H1 (cell line): ENCODE results near the gene PRMT5. TPM values are rescaled to one million over a fixed set of nuclear protein-coding genes. Genes with fewer than 3 reads are reported as not detected.

Experiments
- ASH2L ChIP-seq: fragments of 200-600, 300-600 bp; sonication (generic); IDR thresholded peaks from one replicate; pipeline ENCODE4 v1.7.1; 2017; ENCODE audit warnings: low read length
- ATF3 ChIP-seq: IDR thresholded peaks from 2 replicates; pipeline ENCODE4 v1.6.1; 2011; ENCODE audit warnings: low read depth, mild to moderate bottlenecking, low read length; ENCODE audit not compliant: insufficient read depth
- CEBPB ChIP-seq: IDR thresholded peaks from 2 replicates; pipeline ENCODE4 v1.6.1; 2012; ENCODE audit warnings: low read depth, low read length
- CREB1 ChIP-seq: IDR thresholded peaks from 2 replicates; pipeline ENCODE4 v1.6.1; 2012; ENCODE audit warnings: inconsistent platforms
- CTCF ChIP-seq, 3 experiments: IDR thresholded peaks; 1 replicate in 2 of 3; 2 replicates in 1 of 3; pipeline versions ENCODE4 v1.5.1 to v1.6.1; 2011; ENCODE audit warnings: low read length in 3 of 3, mild to moderate bottlenecking in 3 of 3, inconsistent platforms in 2 of 3, low read depth in 1 of 3, moderate library complexity in 1 of 3; ENCODE audit not compliant: insufficient read depth in 1 of 3; ENCODE audit errors: control extremely low read depth in 1 of 3
- EGR1 ChIP-seq: IDR thresholded peaks from 2 replicates; pipeline ENCODE4 v1.6.1; 2011; ENCODE audit warnings: low read depth, low read length, borderline replicate concordance
- EZH2 ChIP-seq: fragments of 200-600 bp; sonication (generic); IDR thresholded peaks from 2 replicates; pipeline ENCODE4 v1.7.1; 2012; ENCODE audit warnings: low read depth, mild to moderate bottlenecking, moderate library complexity, low read length, inconsistent platforms; ENCODE audit not compliant: severe bottlenecking
- GTF2F1 ChIP-seq: IDR thresholded peaks from 2 replicates; pipeline ENCODE4 v1.6.1; 2012; ENCODE audit warnings: low read depth, low read length, improper control_type of control experiment, borderline replicate concordance
- KDM1A ChIP-seq: fragments of 200-600, 300-600 bp; sonication (generic); IDR thresholded peaks from 2 replicates; pipeline ENCODE4 v1.7.1; 2016; ENCODE audit warnings: mild to moderate bottlenecking, low read length, borderline replicate concordance
- MAX ChIP-seq: IDR thresholded peaks from 2 replicates; pipeline ENCODE4 v1.6.1; 2012; ENCODE audit warnings: inconsistent platforms
- NANOG ChIP-seq: IDR thresholded peaks from 2 replicates; pipeline ENCODE4 v1.6.1; 2011; ENCODE audit warnings: low read length, low read depth, mild to moderate bottlenecking, inconsistent platforms; ENCODE audit not compliant: insufficient read depth, poor library complexity, severe bottlenecking
- POLR2AphosphoS5 ChIP-seq: IDR thresholded peaks from 2 replicates; pipeline ENCODE4 v1.6.1; 2011; ENCODE audit warnings: low read depth, low read length
- RBBP5 ChIP-seq: IDR thresholded peaks from 2 replicates; pipeline ENCODE4 v1.7.1; 2012; ENCODE audit warnings: low read depth, mild to moderate bottlenecking, inconsistent platforms, low read length, moderate library complexity, borderline replicate concordance
- RNF2 ChIP-seq: fragments of 200-900, 300-1000 bp; sonication (generic); IDR thresholded peaks from 2 replicates; pipeline ENCODE4 v1.7.1; 2016; ENCODE audit warnings: borderline replicate concordance, low read depth, mild to moderate bottlenecking, antibody characterized with exemption, low read length; ENCODE audit not compliant: poor library complexity, severe bottlenecking; ENCODE audit errors: missing control alignments
- RXRA ChIP-seq: IDR thresholded peaks from 2 replicates; pipeline ENCODE4 v1.6.1; 2011; ENCODE audit warnings: low read depth, mild to moderate bottlenecking, low read length, moderate library complexity; ENCODE audit not compliant: insufficient read depth
- SIRT6 ChIP-seq: IDR thresholded peaks from one replicate; pipeline ENCODE4 v1.7.1; 2012; ENCODE audit warnings: low read length, inconsistent platforms
- SP1 ChIP-seq: IDR thresholded peaks from 2 replicates; pipeline ENCODE4 v1.6.1; 2011; ENCODE audit warnings: low read depth, low read length
- SP4 ChIP-seq: IDR thresholded peaks from 2 replicates; pipeline ENCODE4 v1.6.1; 2012; ENCODE audit warnings: low read length, inconsistent platforms
- TAF7 ChIP-seq: optimal IDR thresholded peaks from 2 replicates; pipeline ENCODE3; 2011; ENCODE audit warnings: low read depth, mild to moderate bottlenecking, inconsistent platforms, low read length, moderate library complexity, borderline replicate concordance
- TEAD4 ChIP-seq: IDR thresholded peaks from 2 replicates; pipeline ENCODE4 v1.6.1; 2012; ENCODE audit warnings: low read depth, low read length, inconsistent platforms, mixed read lengths
- polyA plus RNA-seq, 7 experiments: library from polyadenylated mRNA; depleted of rRNA in 3 of 7; stranded (reverse) in 5 of 7; unstranded in 2 of 7; fragments of >200 nt in 5 of 7; fragments of 200-250 nt in 2 of 7; gene quantifications; 1 replicate in 5 of 7; 2 replicates in 1 of 7; 4 replicates in 1 of 7; pipeline versions ENCODE4 v1.2.1 to v1.2.3, GENCODE V29; 2011 to 2013; ENCODE audit warnings: missing spikeins in 2 of 7, mixed read lengths in 2 of 7
- total RNA-seq: library from RNA; stranded (reverse); fragmentation: NEBNext Ultra II Directional; extraction: Animal tissue kit (Norgen Biotek cat#: 25700); gene quantifications from 2 replicates; pipeline ENCODE4 v1.2.1, GENCODE V29; 2021

PRMT5 gene
- total and polyA plus RNA-seq, 2 of the 8 experiments (the other 6 are each of a cell fraction or from before 2014, with no cell fraction given), result 171 to 402 TPM

GRCh38 chr14:22929104-22929960 is at the start of gene PRMT5 (continued):
- TF ChIP-seq MAX, result peak; percentile 88
- no peak for TF ChIP-seq EZH2
- TF ChIP-seq TAF7, result peak; percentile 93
- TF ChIP-seq KDM1A, result no peak
- no peak for TF ChIP-seq RXRA
- TF ChIP-seq ASH2L, result peak; percentile 97
- TF ChIP-seq CEBPB, result peak; percentile 85
- TF ChIP-seq CTCF (IDR thresholded peaks at IDR 0.05; ENCODE audit: control extremely low read depth in 1 of 3, insufficient read depth in 1 of 3, low read depth in 1 of 3, low read length in 3 of 3), result no peak
- no peak for TF ChIP-seq GTF2F1
- no peak for TF ChIP-seq RNF2
- no peak for TF ChIP-seq SIRT6
- TF ChIP-seq EGR1, result no peak
- no peak for TF ChIP-seq ATF3
- no peak for TF ChIP-seq SP4
- TF ChIP-seq RBBP5, result peak; percentile 97
- no peak for TF ChIP-seq NANOG
- TF ChIP-seq POLR2AphosphoS5, result peak; percentile 94
- TF ChIP-seq TEAD4, result peak; percentile 86
- TF ChIP-seq CREB1, result peak; percentile 69
- peak; percentile 53; the same call in 1 of the 2 replicates for TF ChIP-seq SP1
